K562 (cell line): ENCODE data around the gene TPK1. TPM values are rescaled to one million over a fixed set of nuclear protein-coding genes. Genes with fewer than 3 reads are reported as not detected.

Source experiments
- ATAC-seq: fragments of 200-7000 bp; cut with Tn5 transposase; 3 replicates; pipeline ENCODE4 v1.9.1; 2020; ENCODE audit warnings: moderate library complexity
- BruUV-seq: library from RNA; stranded (reverse); fragments of 400-500 nt; replicated peaks from 2 replicates; lab custom pipeline; 2021; lab: Mats Ljungman, UMichigan
- CTCF ChIA-PET: fragments of 300-600 bp; formaldehyde crosslinking; extraction: SDS; loops from one replicate; lab custom pipeline; 2021; ENCODE audit warnings: low intra/inter-chr PET ratio; lab: Yijun Ruan, JAX
- POLR2A ChIA-PET: fragments of 300-600, 350-650 bp; sonication (Branson Sonifier 250); formaldehyde crosslinking; extraction: SDS; loops from one replicate; lab custom pipeline; 2021; ENCODE audit warnings: antibody characterized with exemption, inconsistent platforms; lab: Yijun Ruan, JAX
- DNase-seq, 4 experiments: peaks; one replicate each; pipeline versions ENCODE4 v3.0.0 to v3.0.0-alpha.2; 2011 to 2018; ENCODE audit warnings: low spot score in 3 of 4, mixed read lengths in 3 of 4; ENCODE audit errors: extremely low read depth in 1 of 4
- FAIRE-seq: peaks from 2 replicates; lab custom pipeline; 2011; peaks lifted over from hg19 to GRCh38; lab: Jason Lieb, UNC
- H2AFZ ChIP-seq: 2 replicates; pipeline ENCODE4 v1.6.0; 2011; ENCODE audit warnings: low read depth, low read length, control low read depth, inconsistent platforms
- H3K27ac ChIP-seq: fragments of 200-600 bp; 3 replicates; pipeline ENCODE4 v1.8.0; 2011; ENCODE audit warnings: low read depth, mild to moderate bottlenecking, control low read depth, inconsistent platforms, low read length, moderate library complexity, mixed read lengths; ENCODE audit errors: extremely low read depth
- H3K27me3 ChIP-seq, 2 experiments: fragments of 300-600 bp in 1 of 2; 2 replicates in 1 of 2; 3 replicates in 1 of 2; pipeline versions ENCODE4 v1.6.0 to v1.8.0; 2011; ENCODE audit warnings: inconsistent platforms in 2 of 2, low read length in 2 of 2, mild to moderate bottlenecking in 1 of 2, mixed read lengths in 1 of 2, moderate library complexity in 1 of 2; ENCODE audit not compliant: control insufficient read depth in 2 of 2, insufficient read depth in 2 of 2
- H3K36me3 ChIP-seq: fragments of 300-600 bp; 3 replicates; pipeline ENCODE4 v1.8.0; 2011; ENCODE audit warnings: mild to moderate bottlenecking, low read length, inconsistent platforms; ENCODE audit not compliant: control insufficient read depth, insufficient read depth
- H3K4me1 ChIP-seq, 2 experiments: fragments of 200-600 bp in 1 of 2; replicated peaks in 1 of 2; 2 replicates in 1 of 2; 3 replicates in 1 of 2; pipeline versions ENCODE4 v1.5.1 to v1.8.0; 2011; ENCODE audit warnings: inconsistent platforms in 2 of 2, low read length in 2 of 2, mild to moderate bottlenecking in 1 of 2, mixed read lengths in 1 of 2, moderate library complexity in 1 of 2; ENCODE audit not compliant: control insufficient read depth in 2 of 2, insufficient read depth in 2 of 2
- H3K4me2 ChIP-seq: 2 replicates; pipeline ENCODE4 v1.6.1; 2011; ENCODE audit warnings: low read length, control low read depth, inconsistent platforms, mixed read lengths; ENCODE audit not compliant: insufficient read depth
- H3K4me3 ChIP-seq: fragments of 200-600 bp; sonication (generic), shearing (Covaris generic); 2 replicates; pipeline ENCODE4 v1.5.1; 2016; ENCODE audit warnings: control low read depth, inconsistent platforms
- H3K79me2 ChIP-seq: fragments of 200-600 bp; 3 replicates; pipeline ENCODE4 v1.8.0; 2011; ENCODE audit warnings: low read length, inconsistent platforms; ENCODE audit not compliant: control insufficient read depth, insufficient read depth
- H3K9ac ChIP-seq, 2 experiments: 2 replicates each; pipeline versions ENCODE4 v1.6.0 to v1.6.1; 2011; ENCODE audit warnings: low read depth in 2 of 2, low read length in 2 of 2, control low read depth in 1 of 2, inconsistent platforms in 1 of 2, mild to moderate bottlenecking in 1 of 2, mixed read lengths in 1 of 2; ENCODE audit not compliant: insufficient read depth in 1 of 2
- H3K9me1 ChIP-seq: one replicate; pipeline ENCODE4 v1.6.0; 2011; ENCODE audit warnings: inconsistent platforms, mild to moderate bottlenecking, low read length, moderate library complexity; ENCODE audit not compliant: control insufficient read depth, insufficient read depth
- H3K9me3 ChIP-seq: replicated peaks from 2 replicates; pipeline ENCODE4 v1.5.1; 2011; ENCODE audit warnings: low read depth, low read length, inconsistent platforms; ENCODE audit not compliant: control insufficient read depth, insufficient read depth
- H4K20me1 ChIP-seq: replicated peaks from 2 replicates; pipeline ENCODE4 v1.6.1; 2011; ENCODE audit warnings: low read length, inconsistent platforms, mixed read lengths; ENCODE audit not compliant: control insufficient read depth, insufficient read depth
- BHLHE40 ChIP-seq: IDR thresholded peaks from 2 replicates; pipeline ENCODE4 v1.6.1; 2011; ENCODE audit warnings: low read length, improper control_type of control experiment
- EP300 ChIP-seq: IDR thresholded peaks from 2 replicates; pipeline ENCODE4 v1.6.1; 2012; ENCODE audit warnings: low read length, improper control_type of control experiment
- ESRRA ChIP-seq: fragments of 450-650 bp; IDR thresholded peaks from 2 replicates; pipeline ENCODE4 v1.6.1; 2014; ENCODE audit warnings: low read depth, mild to moderate bottlenecking, moderate library complexity, borderline replicate concordance
- FIP1L1 ChIP-seq: fragments of 200-400 bp; formaldehyde crosslinking; IDR thresholded peaks from 2 replicates; pipeline ENCODE4 v1.6.1; 2018; ENCODE audit warnings: mild to moderate bottlenecking, low read depth, low read length; ENCODE audit not compliant: poor library complexity, severe bottlenecking
- FOS ChIP-seq: IDR thresholded peaks from 3 replicates; pipeline ENCODE4 v1.6.1; 2011; ENCODE audit not compliant: insufficient read length; ENCODE audit errors: extremely low read depth
- MAFG ChIP-seq: fragments of 450-650 bp; conservative IDR thresholded peaks from 2 replicates; pipeline ENCODE4 v1.6.1; 2016; ENCODE audit warnings: missing genetic modification characterization, missing compliant biosample characterization
- PURB ChIP-seq: sonication (generic); formaldehyde crosslinking; IDR thresholded peaks from 2 replicates; pipeline ENCODE4 v1.9.0; 2021; ENCODE audit warnings: low read depth, mild to moderate bottlenecking, missing genetic modification reagents
- SETDB1 ChIP-seq: IDR thresholded peaks from one replicate; pipeline ENCODE4 v1.6.1; 2012; ENCODE audit warnings: low read length, control low read depth, inconsistent platforms
- ZFP30 ChIP-seq: fragments of 250-450 bp; sonication (Bioruptor Pico); IDR thresholded peaks from 2 replicates; pipeline ENCODE4 v1.8.0; 2022; ENCODE audit warnings: moderate library complexity, mild to moderate bottlenecking, inconsistent platforms, borderline replicate concordance
- ZNF146 ChIP-seq: IDR thresholded peaks from one replicate; pipeline ENCODE4 v1.6.1; 2018; ENCODE audit warnings: missing compliant biosample characterization; ENCODE audit not compliant: unreplicated experiment
- ZNF253 ChIP-seq: fragments of 250-450 bp; sonication (Bioruptor Pico); conservative IDR thresholded peaks from 2 replicates; pipeline ENCODE4 v1.6.1; 2021; ENCODE audit warnings: mild to moderate bottlenecking
- ZNF507 ChIP-seq: conservative IDR thresholded peaks from 2 replicates; pipeline ENCODE4 v1.6.1; 2017; ENCODE audit warnings: missing genetic modification characterization, missing compliant biosample characterization
- WGBS: fragments of 100-300 bp; shearing (Covaris generic); methylation state at CpG from one replicate; pipeline ENCODE4 v1.1.6; 2016; ENCODE audit warnings: low coverage, mixed read lengths; ENCODE audit not compliant: insufficient coverage; ENCODE audit errors: missing lambda C conversion rate; 5-methylcytosine and 5-hydroxymethylcytosine counted together
- in situ Hi-C: fragments of 300-500 bp; cut with MboI; formaldehyde crosslinking; loops from 4 replicates; pipeline ENCODE4 v1.15.0; 2018; ENCODE audit warnings: inconsistent platforms, mixed read lengths
- intact Hi-C: fragments of 100-400 bp; cut with micrococcal nuclease; formaldehyde crosslinking; loops from 2 replicates; pipeline ENCODE4 v1.14.2; 2022
- polyA plus RNA-seq, 8 experiments: library from polyadenylated mRNA; depleted of rRNA in 4 of 8; stranded (reverse) in 5 of 8; unstranded in 3 of 8; fragments of >200 nt; fragmentation: Nextera tagmentation in 2 of 8; fragmentation: Illumina TruSeq in 1 of 8; extraction: Ambion mirVana in 2 of 8; extraction: Trizol in 1 of 8; gene quantifications; 2 replicates each; pipeline versions ENCODE4 v1.2.1 to v1.2.3, GENCODE V29; 2011 to 2014; ENCODE audit warnings: inconsistent platforms in 1 of 8, missing spikeins in 1 of 8
- total RNA-seq, 7 experiments: library from RNA; depleted of rRNA in 6 of 7; stranded (reverse); fragments of >200 nt in 6 of 7; fragmentation: Illumina TruSeq in 2 of 7; extraction: Trizol in 2 of 7; gene quantifications; 2 replicates each; pipeline versions ENCODE4 v1.2.1 to v1.2.3, GENCODE V29; 2011 to 2021; ENCODE audit warnings: low replicate concordance in 1 of 7
- TF ChIP-seq, protein P1 (sequence below): IDR thresholded peaks from 3 replicates; pipeline ENCODE4 v1.6.1; 2011; ENCODE audit warnings: borderline replicate concordance, mild to moderate bottlenecking; ENCODE audit not compliant: insufficient read length, insufficient read depth
- TF ChIP-seq, protein P2 (sequence below), 2 experiments: fragments of 450-650 bp; IDR thresholded peaks; 2 replicates each; pipeline ENCODE4 v1.6.1; 2016

TPK1 gene
- total and polyA plus RNA-seq, 9 of the 15 experiments (the other 6 are each of a cell fraction or from before 2014, with no cell fraction given), result 5.1 to 16.2 (median 9.2) TPM

DNA sequence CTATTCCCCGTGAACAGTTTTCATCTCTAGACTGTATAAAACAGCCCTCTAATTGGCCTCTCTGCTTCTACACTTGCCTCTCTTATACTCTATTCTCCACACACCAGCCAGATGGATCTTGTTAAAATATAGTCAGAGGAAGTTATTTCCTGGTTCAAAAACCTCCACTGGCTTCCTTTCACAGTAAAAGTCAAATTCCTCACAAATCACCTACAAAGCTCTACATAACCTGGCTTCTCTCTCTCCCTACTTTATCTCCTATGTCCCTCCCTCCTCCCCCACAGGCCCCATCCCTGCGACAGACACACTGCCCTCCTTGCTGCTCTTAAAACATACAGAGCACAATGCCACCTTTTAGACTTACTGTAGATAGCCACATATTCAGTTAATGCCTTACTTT, 60.1 kb downstream of the TPK1 start:
- CTCF ChIA-PET, result no interaction called here
- no peak overlapping the region for H3K27ac ChIP-seq
- intact Hi-C loops, result no loop called here
- TF ChIP-seq, protein P1, sequence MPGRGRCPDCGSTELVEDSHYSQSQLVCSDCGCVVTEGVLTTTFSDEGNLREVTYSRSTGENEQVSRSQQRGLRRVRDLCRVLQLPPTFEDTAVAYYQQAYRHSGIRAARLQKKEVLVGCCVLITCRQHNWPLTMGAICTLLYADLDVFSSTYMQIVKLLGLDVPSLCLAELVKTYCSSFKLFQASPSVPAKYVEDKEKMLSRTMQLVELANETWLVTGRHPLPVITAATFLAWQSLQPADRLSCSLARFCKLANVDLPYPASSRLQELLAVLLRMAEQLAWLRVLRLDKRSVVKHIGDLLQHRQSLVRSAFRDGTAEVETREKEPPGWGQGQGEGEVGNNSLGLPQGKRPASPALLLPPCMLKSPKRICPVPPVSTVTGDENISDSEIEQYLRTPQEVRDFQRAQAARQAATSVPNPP, result no peak
- TF ChIP-seq ZNF253 (CRISPR knock-in tag), result no peak
- ATAC-seq, result no peak
- 0% methylated on average over 2 of the region's 2 CpGs for WGBS
- H3K4me1 ChIP-seq, result no peaks in the 10 kb centered on the region
- POLR2A ChIA-PET, result no interaction called here
- H3K79me2 ChIP-seq, result no peaks in the 10 kb centered on the region
- H3K4me2 ChIP-seq, result no peak overlapping the region
- no peak for FAIRE-seq
- no peak overlapping the region for H3K9ac ChIP-seq
- no peaks in the 10 kb centered on the region; the same call in 1 of the 2 replicates for H3K9me3 ChIP-seq
- no peaks in the 10 kb centered on the region for H3K27me3 ChIP-seq
- DNase-seq, result no peak
- H3K9me1 ChIP-seq, result no peaks in the 10 kb centered on the region
- H3K36me3 ChIP-seq, result no peaks in the 10 kb centered on the region
- H4K20me1 ChIP-seq, result no peaks in the 10 kb centered on the region
- H3K4me3 ChIP-seq, result no peak overlapping the region
- BruUV-seq, result no TSS peak
- H2AFZ ChIP-seq, result no peak overlapping the region
- in situ Hi-C loops, result no loop called here

DNA sequence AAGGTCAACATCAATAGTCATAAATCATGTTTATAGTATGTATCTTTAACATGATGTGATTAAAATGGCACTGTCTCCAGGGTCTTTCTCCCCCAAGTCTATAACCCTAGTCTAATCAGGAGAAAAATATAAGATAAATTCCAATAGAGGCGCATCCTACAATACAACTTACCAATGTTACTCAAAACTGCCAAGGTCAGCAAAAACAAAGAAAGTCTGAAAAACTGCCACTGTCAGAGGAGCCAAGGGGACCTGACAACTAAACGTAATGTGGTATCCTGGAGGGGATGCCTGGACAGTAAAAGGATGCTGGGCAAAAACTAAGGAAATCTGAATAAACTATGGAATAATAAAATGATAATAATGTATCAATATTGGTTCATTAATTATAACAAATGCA, 63.9 kb downstream of the TPK1 start:
- 0% methylated on average over 2 of the region's 2 CpGs for WGBS
- H3K27me3 ChIP-seq, result no peaks in the 10 kb centered on the region
- intact Hi-C loops, result no loop called here
- DNase-seq (no peak), ATAC-seq (no peak), FAIRE-seq (no peak)
- H3K27ac ChIP-seq, result no peak overlapping the region
- in situ Hi-C loops, result no loop called here
- CTCF ChIA-PET, result no interaction called here
- H3K9me1 ChIP-seq, result no peaks in the 10 kb centered on the region
- H3K9me3 ChIP-seq, result no peaks in the 10 kb centered on the region
- no peak overlapping the region for H3K4me3 ChIP-seq
- H3K36me3 ChIP-seq, result no peaks in the 10 kb centered on the region
- no peak overlapping the region for H3K4me2 ChIP-seq
- H3K79me2 ChIP-seq, result no peaks in the 10 kb centered on the region
- no TSS peak for BruUV-seq
- no peak overlapping the region for H2AFZ ChIP-seq
- no peaks in the 10 kb centered on the region for H3K4me1 ChIP-seq
- POLR2A ChIA-PET, result no interaction called here
- no peaks in the 10 kb centered on the region for H4K20me1 ChIP-seq
- no peak overlapping the region for H3K9ac ChIP-seq
- TF ChIP-seq SETDB1 (no peak), MAFG (tag) (peak; percentile 82), BHLHE40 (no peak), ZNF146 (no peak), EP300 (no peak), FIP1L1 (no peak), FOS (no peak), ZFP30 (CRISPR knock-in tag) (no peak), ZNF507 (tag) (no peak), ESRRA (no peak), PURB (CRISPR knock-in tag) (no peak)
- TF ChIP-seq, protein P2, sequence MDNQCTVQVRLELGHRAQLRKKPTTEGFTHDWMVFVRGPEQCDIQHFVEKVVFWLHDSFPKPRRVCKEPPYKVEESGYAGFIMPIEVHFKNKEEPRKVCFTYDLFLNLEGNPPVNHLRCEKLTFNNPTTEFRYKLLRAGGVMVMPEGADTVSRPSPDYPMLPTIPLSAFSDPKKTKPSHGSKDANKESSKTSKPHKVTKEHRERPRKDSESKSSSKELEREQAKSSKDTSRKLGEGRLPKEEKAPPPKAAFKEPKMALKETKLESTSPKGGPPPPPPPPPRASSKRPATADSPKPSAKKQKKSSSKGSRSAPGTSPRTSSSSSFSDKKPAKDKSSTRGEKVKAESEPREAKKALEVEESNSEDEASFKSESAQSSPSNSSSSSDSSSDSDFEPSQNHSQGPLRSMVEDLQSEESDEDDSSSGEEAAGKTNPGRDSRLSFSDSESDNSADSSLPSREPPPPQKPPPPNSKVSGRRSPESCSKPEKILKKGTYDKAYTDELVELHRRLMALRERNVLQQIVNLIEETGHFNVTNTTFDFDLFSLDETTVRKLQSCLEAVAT (IDR thresholded peaks at IDR 0.05), result no peak
